Left ventricle myocardium inferior (tissue), 1 donor: ENCODE results near the gene DNAJB8. TPM values are rescaled to one million over a fixed set of nuclear protein-coding genes. Genes with fewer than 3 reads are reported as not detected.

Experiments
- DNase-seq: peaks from one replicate; pipeline ENCODE4 v3.0.0-alpha.2; 2020
- H3K27ac ChIP-seq: fragments of 200-600 bp; replicated peaks from 2 replicates; pipeline ENCODE4 v1.8.0; 2021
- H3K27me3 ChIP-seq: fragments of 200-600 bp; 2 replicates; pipeline ENCODE4 v1.8.0; 2021; ENCODE audit warnings: low read depth
- H3K36me3 ChIP-seq: fragments of 200-600 bp; 2 replicates; pipeline ENCODE4 v1.8.0; 2021
- H3K4me1 ChIP-seq: fragments of 200-600 bp; 2 replicates; pipeline ENCODE4 v1.8.0; 2021
- H3K4me3 ChIP-seq: fragments of 200-600 bp; 2 replicates; pipeline ENCODE4 v1.8.0; 2021; ENCODE audit warnings: mild to moderate bottlenecking, moderate library complexity
- H3K9me3 ChIP-seq: fragments of 200-600 bp; replicated peaks from 2 replicates; pipeline ENCODE4 v1.8.0; 2021
- intact Hi-C: fragments of 100-400 bp; cut with micrococcal nuclease; formaldehyde crosslinking; loops from one replicate; pipeline ENCODE4 v1.11.0; 2022
- total RNA-seq: library from RNA; stranded (reverse); fragmentation: NEBNext Ultra II Directional; extraction: Animal tissue kit (Norgen Biotek cat#: 25700); gene quantifications from one replicate; pipeline ENCODE4 v1.2.1, GENCODE V29; 2021
- TF ChIP-seq, protein P1 (sequence below): fragments of 200-600 bp; IDR thresholded peaks from 2 replicates; pipeline ENCODE4 v1.8.0; 2021; ENCODE audit warnings: antibody characterized with exemption, mild to moderate bottlenecking, borderline replicate concordance
- donor health status: DM: no; HTN: yes; CAD: no; lungs with severe emphysema.

DNAJB8 gene
- total RNA-seq, 1 donor from 2014 or later = not detected

DNA sequence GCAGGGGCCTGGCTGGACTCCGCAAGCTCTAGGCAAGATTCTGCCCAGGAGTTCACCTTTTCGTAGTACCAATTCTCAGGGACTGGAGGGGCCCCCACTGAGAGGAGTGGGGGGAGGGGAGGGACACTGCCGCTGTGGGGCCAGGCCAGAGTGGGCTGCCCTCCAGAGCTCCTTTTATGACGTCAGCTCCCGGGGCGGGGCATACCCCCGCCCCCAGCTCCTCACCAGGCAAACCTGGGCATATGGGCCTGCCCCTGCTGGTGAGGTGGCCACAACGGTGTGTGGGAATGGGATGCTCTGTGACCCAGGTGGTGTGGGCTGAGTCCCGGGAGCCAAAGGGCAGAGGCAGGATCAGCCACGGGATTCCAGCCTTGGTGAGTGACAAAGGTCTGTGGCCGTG, 3.3 kb downstream of the DNAJB8 start:
- no peak for DNase-seq
- H3K27me3 ChIP-seq = peaks cover 29% of the 10 kb centered on the region
- peaks cover 3% of the 10 kb centered on the region for H3K4me1 ChIP-seq
- intact Hi-C loops = no loop called here
- H3K4me3 ChIP-seq = no peak overlapping the region
- H3K27ac ChIP-seq = no peak overlapping the region
- H3K9me3 ChIP-seq = no peaks in the 10 kb centered on the region
- no peaks in the 10 kb centered on the region for H3K36me3 ChIP-seq
- TF ChIP-seq, protein P1, sequence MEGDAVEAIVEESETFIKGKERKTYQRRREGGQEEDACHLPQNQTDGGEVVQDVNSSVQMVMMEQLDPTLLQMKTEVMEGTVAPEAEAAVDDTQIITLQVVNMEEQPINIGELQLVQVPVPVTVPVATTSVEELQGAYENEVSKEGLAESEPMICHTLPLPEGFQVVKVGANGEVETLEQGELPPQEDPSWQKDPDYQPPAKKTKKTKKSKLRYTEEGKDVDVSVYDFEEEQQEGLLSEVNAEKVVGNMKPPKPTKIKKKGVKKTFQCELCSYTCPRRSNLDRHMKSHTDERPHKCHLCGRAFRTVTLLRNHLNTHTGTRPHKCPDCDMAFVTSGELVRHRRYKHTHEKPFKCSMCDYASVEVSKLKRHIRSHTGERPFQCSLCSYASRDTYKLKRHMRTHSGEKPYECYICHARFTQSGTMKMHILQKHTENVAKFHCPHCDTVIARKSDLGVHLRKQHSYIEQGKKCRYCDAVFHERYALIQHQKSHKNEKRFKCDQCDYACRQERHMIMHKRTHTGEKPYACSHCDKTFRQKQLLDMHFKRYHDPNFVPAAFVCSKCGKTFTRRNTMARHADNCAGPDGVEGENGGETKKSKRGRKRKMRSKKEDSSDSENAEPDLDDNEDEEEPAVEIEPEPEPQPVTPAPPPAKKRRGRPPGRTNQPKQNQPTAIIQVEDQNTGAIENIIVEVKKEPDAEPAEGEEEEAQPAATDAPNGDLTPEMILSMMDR = no peak

DNA sequence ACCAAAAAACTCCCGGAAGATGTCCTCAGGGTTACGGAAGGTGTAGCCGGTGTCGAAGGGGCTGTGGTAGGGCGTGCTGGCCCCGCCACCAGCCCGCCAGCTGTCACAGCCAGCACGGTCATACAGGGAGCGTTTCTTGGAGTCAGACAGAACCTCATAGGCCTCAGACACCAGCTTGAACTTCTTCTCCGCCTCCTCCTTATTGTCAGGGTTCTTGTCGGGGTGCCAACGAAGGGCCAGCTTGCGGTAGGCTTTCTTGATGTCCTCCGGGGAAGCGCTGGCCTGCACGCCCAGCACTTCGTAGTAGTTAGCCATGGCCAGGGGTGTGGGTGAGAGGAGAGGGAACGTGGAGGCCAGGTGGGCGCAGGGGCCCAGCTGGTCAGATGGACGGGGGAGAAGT, 3.8 kb downstream of the DNAJB8 start:
- DNase-seq = no peak

DNA sequence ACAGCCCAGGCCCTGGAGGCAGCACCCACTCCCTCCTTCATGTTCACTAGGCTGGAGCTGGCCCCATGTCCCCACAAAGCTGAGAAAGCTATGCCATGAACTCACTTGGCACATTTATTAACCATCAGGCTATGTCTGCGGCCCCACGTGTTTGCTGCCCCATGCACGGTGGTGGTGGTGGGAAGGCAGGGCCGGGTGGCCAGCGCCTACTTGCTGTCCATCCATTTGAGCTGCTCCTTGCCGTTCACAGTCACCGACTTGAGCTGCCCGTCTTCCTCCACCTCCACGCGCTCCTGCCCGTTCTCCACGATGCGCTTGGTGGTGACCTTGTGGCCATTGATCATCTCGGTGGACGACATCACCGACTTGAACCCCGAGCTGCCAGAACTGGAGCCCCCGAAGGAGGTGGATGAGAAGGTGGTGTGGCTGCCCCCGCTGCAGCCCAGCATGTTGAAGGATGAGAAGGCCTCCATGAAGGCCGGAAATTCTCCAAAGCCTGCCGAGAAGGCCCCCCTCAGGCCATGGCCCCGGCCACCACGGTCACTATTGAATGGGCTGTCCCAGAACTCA, 4.3 kb downstream of the DNAJB8 start:
- DNase-seq = no peak
- Histone ChIP-seq H3K36me3 (no peaks in the 10 kb centered on the region), H3K4me1 (peaks cover 3% of the 10 kb centered on the region), H3K27me3 (peaks cover 28% of the 10 kb centered on the region), H3K27ac (no peak overlapping the region), H3K4me3 (no peak overlapping the region), H3K9me3 (no peaks in the 10 kb centered on the region)
- intact Hi-C loops = no loop called here
- TF ChIP-seq, protein P1 = no peak

More for the DNA sequence above, 3.8 kb downstream of the DNAJB8 start:
- TF ChIP-seq, protein P1 = no peak
- H3K4me3 ChIP-seq = no peak overlapping the region
- peaks cover 28% of the 10 kb centered on the region for H3K27me3 ChIP-seq
- peaks cover 3% of the 10 kb centered on the region for H3K4me1 ChIP-seq
- intact Hi-C loops = no loop called here
- H3K9me3 ChIP-seq = no peaks in the 10 kb centered on the region
- H3K36me3 ChIP-seq = no peaks in the 10 kb centered on the region
- H3K27ac ChIP-seq = no peak overlapping the region

GRCh38 chr3:128461731-128462130, 5.0 kb downstream of the DNAJB8 start:
- peaks cover 28% of the 10 kb centered on the region for H3K27me3 ChIP-seq
- TF ChIP-seq, protein P1 = no peak
- no peaks in the 10 kb centered on the region for H3K9me3 ChIP-seq
- H3K36me3 ChIP-seq = no peaks in the 10 kb centered on the region
- DNase-seq = no peak
- no peak overlapping the region for H3K4me3 ChIP-seq
- intact Hi-C loops = no loop called here
- H3K27ac ChIP-seq = no peak overlapping the region
- peaks cover 3% of the 10 kb centered on the region for H3K4me1 ChIP-seq

GRCh38 chr3:128459461-128459820, 7.2 kb downstream of the DNAJB8 start:
- Histone ChIP-seq H3K4me3 (no peak overlapping the region), H3K27ac (no peak overlapping the region), H3K4me1 (peaks cover 1% of the 10 kb centered on the region), H3K36me3 (no peaks in the 10 kb centered on the region), H3K27me3 (peaks cover 38% of the 10 kb centered on the region), H3K9me3 (no peaks in the 10 kb centered on the region)
- TF ChIP-seq, protein P1 = no peak
- no peak for DNase-seq
- intact Hi-C loops = no loop called here
